Parathyroid adenoma (tissue), 2 donors: ENCODE results near the gene CHAF1A.

Experiments used
- H2AFZ ChIP-seq: fragments of 300-600 bp; sonication (generic); one replicate; pipeline ENCODE4 v1.7.0; 2017; ENCODE audit warnings: antibody characterized with exemption, mild to moderate bottlenecking
- H3K27ac ChIP-seq: fragments of 300-600 bp; sonication (generic); one replicate; pipeline ENCODE4 v1.7.0; 2017
- H3K27me3 ChIP-seq: fragments of 300-600 bp; sonication (generic); one replicate; pipeline ENCODE4 v1.7.0; 2017; ENCODE audit warnings: low read length; ENCODE audit not compliant: control insufficient read depth, insufficient read depth
- H3K36me3 ChIP-seq: fragments of 300-600 bp; sonication (generic); one replicate; pipeline ENCODE4 v1.7.0; 2017; ENCODE audit warnings: low read length; ENCODE audit not compliant: control insufficient read depth, insufficient read depth
- H3K4me1 ChIP-seq: fragments of 300-600 bp; sonication (generic); one replicate; pipeline ENCODE4 v1.7.0; 2017; ENCODE audit warnings: control low read depth
- H3K4me2 ChIP-seq: fragments of 300-600 bp; sonication (generic); one replicate; pipeline ENCODE4 v1.7.0; 2017; ENCODE audit warnings: low read length
- H3K4me3 ChIP-seq: fragments of 300-600 bp; sonication (generic); one replicate; pipeline ENCODE4 v1.7.0; 2017; ENCODE audit warnings: low read depth, low read length
- H3K79me2 ChIP-seq: fragments of 300-600 bp; sonication (generic); one replicate; pipeline ENCODE4 v1.7.0; 2017; ENCODE audit warnings: control low read depth
- H3K9ac ChIP-seq: fragments of 300-600 bp; sonication (generic); one replicate; pipeline ENCODE4 v1.7.0; 2017; ENCODE audit warnings: mild to moderate bottlenecking
- H3K9me3 ChIP-seq: fragments of 300-600 bp; sonication (generic); one replicate; pipeline ENCODE4 v1.7.0; 2017; ENCODE audit warnings: low read length; ENCODE audit not compliant: control insufficient read depth
- CTCF ChIP-seq: fragments of 300-600 bp; sonication (generic); IDR thresholded peaks from one replicate; pipeline ENCODE4 v1.7.0; 2017; ENCODE audit warnings: antibody characterized with exemption, mild to moderate bottlenecking
- donor health status: primary hyperparathyroidism.

Gene CHAF1A

GRCh38 chr19:4471403-4472173 is 69.1 kb downstream of the CHAF1A start:
- no peaks in the 10 kb centered on the region for H3K9me3 ChIP-seq

GRCh38 chr19:4472174-4472974 is 69.9 kb downstream of the CHAF1A start, which contains the start of gene HDGFL2:
Gene HDGFL2 (plus strand): TSS chr19:4472297. CDS start chr19:4472351, 54 bp downstream.
- H3K36me3 ChIP-seq = no peaks in the 10 kb centered on the region
- H3K9ac ChIP-seq = peak within 1 kb of the TSS; percentile 75
- H3K4me1 ChIP-seq = peaks cover 4% of the 10 kb centered on the region
- H3K79me2 ChIP-seq = peaks cover 17% of the 10 kb centered on the region
- TF ChIP-seq CTCF = no peak
- H2AFZ ChIP-seq = peak within 1 kb of the TSS; percentile 100
- H3K4me2 ChIP-seq = peak within 1 kb of the TSS; percentile 90
- peak within 1 kb of the TSS; percentile 83 for H3K4me3 ChIP-seq
- H3K9me3 ChIP-seq = no peaks in the 10 kb centered on the region
- H3K27ac ChIP-seq = peak within 1 kb of the TSS; percentile 93
- no peaks in the 10 kb centered on the region for H3K27me3 ChIP-seq

More at GRCh38 chr19:4471403-4472173, 69.1 kb downstream of the CHAF1A start:
- Histone ChIP-seq H2AFZ (peak overlapping the region; percentile 100), H3K27ac (peak overlapping the region; percentile 93), H3K4me1 (peaks cover 4% of the 10 kb centered on the region), H3K4me3 (peak overlapping the region; percentile 83), H3K4me2 (peak overlapping the region; percentile 90), H3K9ac (peak overlapping the region; percentile 17), H3K79me2 (peaks cover 15% of the 10 kb centered on the region), H3K36me3 (no peaks in the 10 kb centered on the region), H3K27me3 (no peaks in the 10 kb centered on the region)
- TF ChIP-seq CTCF = no peak

- Histone ChIP-seq H3K9ac (peak overlapping the region; percentile 75), H3K27ac (no peak overlapping the region), H3K36me3 (no peaks in the 10 kb centered on the region), H3K4me1 (peaks cover 4% of the 10 kb centered on the region), H3K9me3 (no peaks in the 10 kb centered on the region), H3K4me2 (peak overlapping the region; percentile 88), H3K27me3 (no peaks in the 10 kb centered on the region), H3K79me2 (peaks cover 18% of the 10 kb centered on the region), H3K4me3 (peak overlapping the region; percentile 69), H2AFZ (no peak overlapping the region)
- no peak for TF ChIP-seq CTCF
These were observed 70.7 kb downstream of the CHAF1A start for GRCh38 chr19:4473011-4473762.

- no peaks in the 10 kb centered on the region for H3K27me3 ChIP-seq
- peaks cover 4% of the 10 kb centered on the region for H3K4me1 ChIP-seq
- H3K4me2 ChIP-seq = peak overlapping the region; percentile 21
- TF ChIP-seq CTCF = no peak
- H2AFZ ChIP-seq = no peak overlapping the region
- no peak overlapping the region for H3K27ac ChIP-seq
- no peaks in the 10 kb centered on the region for H3K9me3 ChIP-seq
- H3K9ac ChIP-seq = no peak overlapping the region
- H3K4me3 ChIP-seq = peak overlapping the region; percentile 1
- no peaks in the 10 kb centered on the region for H3K36me3 ChIP-seq
- H3K79me2 ChIP-seq = peaks cover 20% of the 10 kb centered on the region
These were observed 71.5 kb downstream of the CHAF1A start for GRCh38 chr19:4473763-4474513.
